C4-2B (cell line): Measurements from ENCODE around the gene LEFTY1.

Experiments used
- H3K27ac ChIP-seq: fragments of 450-650 bp; 2 replicates; pipeline ENCODE4 v1.5.1; 2017
- CTCF ChIP-seq: fragments of 450-650 bp; conservative IDR thresholded peaks from 2 replicates; pipeline ENCODE4 v1.5.1; 2017; ENCODE audit warnings: mild to moderate bottlenecking
- ZFX ChIP-seq: fragments of 450-650 bp; IDR thresholded peaks from 2 replicates; pipeline ENCODE4 v1.6.1; 2017

LEFTY1 gene

GRCh38 chr1:225842074-225842473 lies 46.9 kb downstream of the LEFTY1 start:
- no peak for TF ChIP-seq CTCF
- TF ChIP-seq ZFX, result no peak
- no peak overlapping the region for H3K27ac ChIP-seq

GRCh38 chr1:225840713-225841112 lies 48.2 kb downstream of the LEFTY1 start:
- H3K27ac ChIP-seq, result no peak overlapping the region
- no peak for TF ChIP-seq CTCF
- no peak for TF ChIP-seq ZFX

- no peak overlapping the region for H3K27ac ChIP-seq
- TF ChIP-seq CTCF (no peak), ZFX (no peak)
These were observed 48.7 kb downstream of the LEFTY1 start for GRCh38 chr1:225840223-225840610.

- no peak overlapping the region for H3K27ac ChIP-seq
- TF ChIP-seq CTCF, result no peak
- no peak for TF ChIP-seq ZFX
These were observed 50.2 kb downstream of the LEFTY1 start for GRCh38 chr1:225838793-225839192.

GRCh38 chr1:225836296-225836695 lies 52.6 kb downstream of the LEFTY1 start:
- H3K27ac ChIP-seq, result peak overlapping the region; percentile 97
